HG03354 (cell line): ENCODE data around the gene GSTP1.
A peak's percentile ranks its signal among the peaks of the same experiment; 100 is the strongest.
"Not testable (repeated sequence)": the region's sequence is repeated elsewhere in the genome, so short reads cannot be mapped to it uniquely, and the experiment has no call there.

Source experiments
- ATAC-seq: cut with Tn5 transposase; IDR thresholded peaks from one replicate; pipeline ENCODE4 v1.9.1; 2021; ENCODE audit warnings: mild to moderate bottlenecking; ENCODE audit not compliant: unreplicated experiment, poor library complexity, severe bottlenecking

Gene GSTP1

GRCh38 chr11:67593565-67593905 is 9.9 kb downstream of the GSTP1 start:
- ATAC-seq = no peak

- ATAC-seq = no peak
Measured at GRCh38 chr11:67594480-67594879, 10.9 kb downstream of the GSTP1 start.

- no peak for ATAC-seq
Measured at GRCh38 chr11:67596753-67597300, 13.2 kb downstream of the GSTP1 start.

DNA sequence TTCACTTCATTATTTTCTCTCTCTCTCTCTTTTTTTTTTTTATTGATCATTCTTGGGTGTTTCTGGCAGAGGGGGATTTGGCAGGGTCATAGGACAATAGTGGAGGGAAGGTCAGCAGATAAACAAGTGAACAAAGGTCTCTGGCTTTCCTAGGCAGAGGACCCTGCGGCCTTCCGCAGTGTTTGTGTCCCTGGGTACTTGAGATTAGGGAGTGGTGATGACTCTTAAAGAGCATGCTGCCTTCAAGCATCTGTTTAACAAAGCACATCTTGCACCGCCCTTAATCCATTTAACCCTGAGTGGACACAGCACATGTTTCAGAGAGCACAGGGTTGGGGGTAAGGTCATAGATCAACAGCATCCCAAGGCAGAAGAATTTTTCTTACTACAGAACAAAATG is 13.8 kb downstream of the GSTP1 start:
- ATAC-seq = not testable (repeated sequence)

- ATAC-seq = not testable (repeated sequence)
Measured at GRCh38 chr11:67597963-67598362, 14.4 kb downstream of the GSTP1 start.

DNA sequence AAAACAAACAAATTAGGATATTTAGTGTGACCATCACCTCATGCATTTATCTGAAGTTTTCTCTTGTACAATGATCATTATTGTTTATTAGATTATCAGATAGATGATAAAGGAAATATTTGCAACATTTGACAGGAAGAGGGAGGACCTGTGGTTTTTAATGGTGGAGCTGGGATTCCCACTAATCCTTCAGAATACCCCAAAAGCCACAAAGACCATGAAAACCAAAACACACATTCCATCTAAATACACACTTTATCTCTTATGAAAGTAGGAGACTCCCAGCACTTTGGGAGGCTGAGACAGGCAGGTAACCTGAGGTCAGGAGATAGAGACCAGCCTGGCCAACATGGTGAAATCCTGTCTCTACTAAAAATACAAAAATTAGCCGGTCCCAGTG is 15.5 kb downstream of the GSTP1 start:
- ATAC-seq = no peak

DNA sequence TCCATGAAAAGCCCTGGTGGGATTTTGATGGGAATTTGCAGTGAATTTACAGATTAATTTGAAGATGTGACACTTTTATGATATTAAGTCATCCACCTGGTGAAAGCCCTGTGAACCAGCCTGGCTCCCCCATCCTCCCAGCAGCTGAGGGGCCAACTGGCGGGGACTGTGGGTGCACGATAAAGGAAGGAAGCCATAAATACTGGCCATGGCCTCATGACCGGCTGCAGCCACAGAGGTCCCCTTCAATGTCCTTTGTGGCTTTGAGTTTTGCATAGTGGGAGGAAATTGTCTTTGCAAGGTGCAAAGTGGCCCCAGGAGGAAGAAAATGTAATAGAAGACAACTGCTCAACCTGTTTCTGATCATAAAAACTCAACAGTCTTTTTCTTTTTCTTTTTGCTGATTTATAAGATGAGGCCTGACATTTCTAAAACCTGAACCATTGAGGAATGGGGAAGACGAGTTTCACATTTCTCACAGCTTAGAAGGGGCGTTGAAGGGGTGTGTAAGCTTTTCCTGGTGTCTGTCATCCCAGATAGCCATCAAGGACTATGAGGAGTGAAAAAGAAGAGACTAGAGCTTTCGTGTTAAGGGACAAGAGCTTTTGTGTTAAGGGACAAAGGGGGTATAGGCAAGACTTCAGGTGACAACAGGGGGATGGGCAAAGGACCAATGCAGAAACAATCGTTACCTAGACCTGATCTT is 16.9 kb downstream of the GSTP1 start:
- peak; percentile 74 for ATAC-seq

DNA sequence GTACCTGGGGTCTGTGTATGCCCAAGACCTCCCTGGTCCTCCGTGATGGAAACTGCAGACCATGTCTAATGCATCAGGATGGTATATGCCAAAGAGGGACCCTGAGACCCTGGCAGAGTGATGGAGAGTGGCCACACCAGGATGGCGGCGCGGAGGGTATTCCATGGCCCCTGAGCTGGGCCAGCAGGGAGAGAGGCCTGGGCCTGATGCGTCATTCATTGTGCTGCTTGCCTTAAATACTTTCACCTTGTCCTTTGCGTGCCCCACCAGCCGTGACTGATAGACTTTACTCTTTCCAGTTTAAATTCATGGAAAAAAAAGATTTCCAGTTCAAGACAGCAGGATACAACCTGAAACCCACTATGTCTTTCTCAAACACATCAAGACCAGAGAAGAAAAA is 17.5 kb downstream of the GSTP1 start:
- no peak for ATAC-seq

- not testable (repeated sequence) for ATAC-seq
Measured at GRCh38 chr11:67604119-67604518, 20.5 kb downstream of the GSTP1 start.

DNA sequence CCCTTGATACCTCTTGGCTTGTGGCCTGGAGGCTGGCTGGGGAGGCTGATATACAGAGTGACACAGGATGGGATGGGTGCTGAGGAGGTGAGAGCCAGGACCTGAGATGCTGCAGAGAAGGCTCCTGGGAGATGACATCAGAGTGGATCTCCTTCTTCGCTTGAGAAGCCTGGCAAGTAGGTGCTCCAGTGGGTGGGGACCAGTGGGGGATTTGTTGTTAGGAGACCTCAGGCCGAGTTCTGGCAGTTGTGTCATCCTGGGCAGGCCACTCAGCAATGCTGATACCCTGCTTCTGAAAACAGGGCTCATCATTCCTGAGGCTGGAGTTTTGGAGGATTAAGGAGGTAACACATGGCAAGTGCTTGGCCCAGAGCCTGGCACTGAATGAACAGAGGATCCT is 21.2 kb downstream of the GSTP1 start:
- ATAC-seq = no peak

DNA sequence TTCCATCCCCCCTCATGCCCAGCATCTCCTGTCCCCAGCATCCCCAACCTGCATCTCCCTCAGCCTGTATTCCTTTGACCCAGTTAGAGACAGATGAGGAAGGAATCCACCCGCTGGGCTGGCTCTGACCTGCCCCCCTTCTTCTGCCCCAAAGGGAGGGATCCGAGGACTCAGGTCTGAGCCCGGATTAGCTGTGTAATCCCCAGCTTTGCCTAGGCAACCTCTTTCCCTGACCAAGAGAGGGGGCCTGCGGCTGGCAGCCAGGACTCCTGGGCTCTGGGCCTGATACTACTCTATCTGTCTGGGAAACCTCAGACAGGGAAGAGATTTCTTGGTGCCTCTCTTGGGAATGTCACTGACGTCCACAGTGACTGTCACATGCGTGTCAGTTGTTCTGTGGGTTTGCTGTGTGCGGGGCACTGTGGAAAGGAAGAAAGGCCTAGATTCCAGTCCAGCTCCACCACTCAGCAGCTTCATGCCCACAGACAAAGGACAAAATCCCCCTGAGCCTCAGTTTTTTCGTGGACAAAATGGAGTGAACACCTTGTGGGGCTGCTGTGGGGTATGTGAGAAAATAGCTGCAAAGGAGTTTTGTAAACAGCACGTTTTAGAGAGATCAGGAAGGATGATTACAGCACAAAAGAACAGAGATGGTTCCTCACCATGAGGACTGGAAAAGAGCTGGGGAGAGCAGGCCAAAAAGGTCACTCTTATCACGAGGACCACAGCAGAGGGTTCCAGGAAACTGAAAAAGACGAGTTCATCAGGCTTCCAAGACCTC is 21.8 kb downstream of the GSTP1 start:
- ATAC-seq = no peak

DNA sequence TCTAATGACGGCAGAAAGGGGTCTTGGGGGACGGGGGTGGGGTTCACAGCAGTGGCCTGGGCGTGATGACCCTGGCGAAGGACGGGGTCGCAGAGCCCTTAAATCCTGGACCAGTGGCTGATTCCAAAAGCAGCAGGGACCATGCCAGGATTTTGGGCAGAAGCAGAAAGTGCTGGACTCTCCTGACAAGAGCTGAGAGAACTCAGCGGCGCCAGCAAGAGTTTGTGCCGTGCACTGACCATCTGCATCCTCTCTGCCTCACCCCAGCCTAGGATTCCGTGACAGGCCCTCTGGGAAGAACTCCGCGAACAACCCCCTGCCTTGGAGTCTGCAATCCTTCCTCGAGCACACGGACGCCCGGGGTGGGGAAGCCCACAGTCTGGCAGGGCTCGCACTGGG is 22.5 kb downstream of the GSTP1 start:
- no peak for ATAC-seq

- ATAC-seq = peak; percentile 97
Measured at GRCh38 chr11:67606492-67607295, 23.1 kb downstream of the GSTP1 start, which contains the start of gene NDUFV1. NDUFV1 (plus strand) TSS chr11:67606936; CDS start chr11:67607005, 69 bp downstream.

DNA sequence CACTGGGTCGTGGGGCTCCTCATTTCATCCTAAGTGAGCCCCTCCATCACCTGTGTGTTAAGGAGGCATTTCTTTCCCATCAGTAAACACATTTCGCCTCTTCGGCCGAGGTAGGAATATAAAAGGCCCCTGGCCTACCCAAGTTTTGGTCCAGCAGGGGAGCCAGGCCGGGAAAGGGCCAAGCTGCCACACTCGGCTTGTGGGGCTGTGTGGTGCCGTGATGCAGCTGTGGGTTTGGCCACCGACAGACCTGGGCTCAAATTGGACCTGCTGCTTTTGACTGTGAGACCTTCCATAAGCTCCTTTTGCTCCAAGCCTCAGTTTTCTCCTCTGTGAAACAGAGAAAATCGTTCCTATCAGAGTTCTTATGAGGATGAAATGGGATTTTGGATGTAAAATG is 23.9 kb downstream of the GSTP1 start:
- ATAC-seq = no peak

DNA sequence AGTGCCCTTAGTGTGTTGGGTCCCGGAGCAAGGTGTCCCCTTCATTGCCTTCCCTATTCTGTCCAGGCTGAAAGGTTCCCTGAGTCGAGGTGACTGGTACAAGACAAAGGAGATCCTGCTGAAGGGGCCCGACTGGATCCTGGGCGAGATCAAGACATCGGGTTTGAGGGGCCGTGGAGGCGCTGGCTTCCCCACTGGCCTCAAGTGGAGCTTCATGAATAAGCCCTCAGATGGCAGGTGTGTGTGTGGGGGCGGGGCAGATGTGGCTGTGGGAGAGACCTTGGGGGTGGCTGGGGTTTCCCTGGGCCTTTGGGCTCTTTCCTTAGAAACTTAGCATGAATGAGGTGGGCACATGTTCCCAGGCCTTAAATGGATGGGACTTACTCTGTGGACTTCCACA is 24.9 kb downstream of the GSTP1 start:
- ATAC-seq = no peak

DNA sequence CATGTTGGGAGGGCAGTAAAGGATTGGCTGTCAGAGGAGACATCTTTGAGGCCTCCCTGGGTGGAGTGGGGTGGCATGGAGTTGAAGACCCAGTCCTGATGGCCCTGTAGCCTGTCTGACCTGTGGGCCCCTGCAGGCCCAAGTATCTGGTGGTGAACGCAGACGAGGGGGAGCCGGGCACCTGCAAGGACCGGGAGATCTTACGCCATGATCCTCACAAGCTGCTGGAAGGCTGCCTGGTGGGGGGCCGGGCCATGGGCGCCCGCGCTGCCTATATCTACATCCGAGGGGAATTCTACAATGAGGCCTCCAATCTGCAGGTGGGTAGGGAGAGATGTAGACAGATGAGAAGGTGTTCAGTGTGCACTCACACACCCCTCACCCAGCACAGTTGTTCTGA is 25.7 kb downstream of the GSTP1 start:
- ATAC-seq = no peak

- ATAC-seq = no peak
Measured at GRCh38 chr11:67610302-67610868, 26.8 kb downstream of the GSTP1 start.

GRCh38 chr11:67611165-67611564 is 27.6 kb downstream of the GSTP1 start:
- ATAC-seq = no peak

DNA sequence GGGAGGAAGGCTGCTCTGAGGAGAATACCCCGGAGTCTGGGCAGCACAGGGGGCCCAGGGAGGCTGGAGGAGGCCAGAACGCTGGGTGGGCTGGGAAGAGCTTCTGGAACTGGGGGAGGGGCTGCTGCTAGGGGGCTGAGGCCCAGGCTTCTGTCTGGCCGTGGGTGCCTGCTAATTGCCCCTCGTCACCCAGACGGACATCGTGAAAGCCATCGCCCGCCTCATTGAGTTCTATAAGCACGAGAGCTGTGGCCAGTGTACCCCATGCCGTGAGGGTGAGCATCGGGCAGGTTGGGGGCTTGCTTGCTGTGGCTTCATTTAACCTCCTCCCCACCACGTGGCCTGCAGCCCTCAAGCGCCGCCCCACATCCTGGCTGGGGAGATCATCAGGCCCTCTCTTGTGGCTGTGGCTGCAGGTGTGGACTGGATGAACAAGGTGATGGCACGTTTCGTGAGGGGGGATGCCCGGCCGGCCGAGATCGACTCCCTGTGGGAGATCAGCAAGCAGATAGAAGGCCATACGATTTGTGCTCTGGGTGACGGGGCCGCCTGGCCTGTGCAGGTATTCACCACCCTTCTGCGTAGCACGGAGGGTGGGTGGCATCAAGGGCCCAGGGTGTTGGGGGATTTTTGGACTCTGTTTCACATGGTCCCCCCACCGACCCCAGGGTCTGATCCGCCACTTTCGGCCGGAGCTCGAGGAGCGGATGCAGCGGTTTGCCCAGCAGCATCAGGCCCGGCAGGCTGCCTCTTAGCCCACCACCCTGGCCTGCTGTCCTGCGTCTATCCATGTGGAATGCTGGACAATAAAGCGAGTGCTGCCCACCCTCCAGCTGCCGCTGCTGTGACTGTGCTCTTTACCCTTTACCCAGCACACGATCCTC is 28.3 kb downstream of the GSTP1 start:
- no peak for ATAC-seq
